Measurements from ENCODE around the gene SPRED3. TPM values are rescaled to one million over a fixed set of nuclear protein-coding genes. Genes with fewer than 3 reads are reported as not detected.

The SPRED3 gene
- total and polyA plus RNA-seq, 2 experiments from 2014 or later, result 2.3 to 4.0 TPM

DNA sequence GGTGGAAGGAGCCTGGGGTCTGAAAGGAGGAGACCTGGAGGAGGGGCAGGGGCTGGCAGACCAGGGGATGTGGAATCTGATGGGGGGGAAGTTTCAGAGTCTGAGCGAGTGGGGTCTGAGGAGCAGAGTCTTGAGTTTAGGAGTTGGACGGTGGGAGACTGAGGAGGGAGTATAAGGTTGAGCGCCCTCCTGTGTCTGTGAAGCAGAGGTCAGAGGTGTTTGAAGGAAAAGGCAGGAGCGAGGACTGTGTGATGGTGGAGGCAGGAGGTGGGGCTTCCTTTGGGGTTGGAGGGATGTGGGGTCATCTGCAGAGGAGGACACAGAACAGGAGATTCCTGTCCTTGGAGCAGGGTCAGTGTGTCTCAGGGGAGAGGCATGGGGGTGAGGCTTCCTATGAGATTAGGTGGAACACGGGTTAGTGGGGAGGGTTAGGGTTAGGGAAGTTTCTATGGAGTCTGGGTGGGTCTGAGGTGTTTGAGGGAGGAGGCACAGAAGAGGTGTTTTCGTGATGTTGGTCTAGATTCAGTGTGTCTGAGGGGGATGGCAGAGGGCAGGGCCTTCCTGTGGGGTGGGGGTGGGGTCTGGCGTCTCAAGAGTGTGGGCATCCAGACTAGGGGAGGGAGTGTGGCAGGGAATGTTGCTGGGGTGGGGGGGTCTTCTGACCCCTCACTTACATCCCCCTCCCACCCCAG lies 53.3 kb downstream of the SPRED3 start:
- no peaks in the 10 kb centered on the region for H3K9me3 ChIP-seq (ENCODE audit: low read depth)
- H2AFZ ChIP-seq, result no peak overlapping the region
- 51% methylated on average over 5 of the region's 7 CpGs for WGBS (ENCODE audit: low lambda C conversion rate, missing lambda C conversion rate)
- H3K4me3 ChIP-seq, result no peak overlapping the region
- H3K4me2 ChIP-seq, result no peak overlapping the region
- no peaks in the 10 kb centered on the region for H3K36me3 ChIP-seq (replicated peaks; ENCODE audit: insufficient read depth, low read depth)
- H3K9me2 ChIP-seq (replicated peaks; ENCODE audit: insufficient read depth), result no peaks in the 10 kb centered on the region
- TF ChIP-seq, protein P1, sequence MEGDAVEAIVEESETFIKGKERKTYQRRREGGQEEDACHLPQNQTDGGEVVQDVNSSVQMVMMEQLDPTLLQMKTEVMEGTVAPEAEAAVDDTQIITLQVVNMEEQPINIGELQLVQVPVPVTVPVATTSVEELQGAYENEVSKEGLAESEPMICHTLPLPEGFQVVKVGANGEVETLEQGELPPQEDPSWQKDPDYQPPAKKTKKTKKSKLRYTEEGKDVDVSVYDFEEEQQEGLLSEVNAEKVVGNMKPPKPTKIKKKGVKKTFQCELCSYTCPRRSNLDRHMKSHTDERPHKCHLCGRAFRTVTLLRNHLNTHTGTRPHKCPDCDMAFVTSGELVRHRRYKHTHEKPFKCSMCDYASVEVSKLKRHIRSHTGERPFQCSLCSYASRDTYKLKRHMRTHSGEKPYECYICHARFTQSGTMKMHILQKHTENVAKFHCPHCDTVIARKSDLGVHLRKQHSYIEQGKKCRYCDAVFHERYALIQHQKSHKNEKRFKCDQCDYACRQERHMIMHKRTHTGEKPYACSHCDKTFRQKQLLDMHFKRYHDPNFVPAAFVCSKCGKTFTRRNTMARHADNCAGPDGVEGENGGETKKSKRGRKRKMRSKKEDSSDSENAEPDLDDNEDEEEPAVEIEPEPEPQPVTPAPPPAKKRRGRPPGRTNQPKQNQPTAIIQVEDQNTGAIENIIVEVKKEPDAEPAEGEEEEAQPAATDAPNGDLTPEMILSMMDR (IDR thresholded peaks at IDR 0.05; ENCODE audit: poor library complexity), result no peak
- no peaks in the 10 kb centered on the region for H3K27me3 ChIP-seq
- H3K4me1 ChIP-seq (ENCODE audit: insufficient read depth), result no peaks in the 10 kb centered on the region
- H3K27ac ChIP-seq, result no peak overlapping the region
- H4K20me1 ChIP-seq (ENCODE audit: insufficient read depth, poor library complexity, severe bottlenecking), result no peaks in the 10 kb centered on the region
- H3K79me2 ChIP-seq, result no peaks in the 10 kb centered on the region
- DNase-seq (ENCODE audit: low spot score), result no peak

DNA sequence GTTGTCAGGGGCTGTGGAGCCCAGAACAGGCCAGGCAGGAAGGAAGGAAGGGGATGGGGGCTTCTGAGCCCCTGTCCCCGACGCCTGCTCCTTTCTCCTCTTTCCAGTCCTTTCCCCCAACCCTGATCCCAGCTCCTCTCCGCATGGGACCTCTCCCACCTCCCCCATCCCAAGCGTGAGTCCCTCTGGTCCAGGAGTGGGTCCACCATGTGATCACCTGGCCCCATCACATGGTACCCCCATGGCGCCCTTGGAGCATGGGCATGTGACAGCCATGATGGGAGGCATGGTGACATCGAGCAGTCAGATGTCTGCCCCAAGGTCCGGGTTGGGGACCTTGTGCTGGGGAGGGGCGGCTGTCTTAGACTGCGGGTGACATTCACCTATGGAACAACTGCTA lies 54.2 kb downstream of the SPRED3 start:
- H4K20me1 ChIP-seq (ENCODE audit: insufficient read depth, poor library complexity, severe bottlenecking), result no peaks in the 10 kb centered on the region
- no peaks in the 10 kb centered on the region for H3K4me1 ChIP-seq (ENCODE audit: insufficient read depth)
- H3K36me3 ChIP-seq (replicated peaks; ENCODE audit: insufficient read depth, low read depth), result no peaks in the 10 kb centered on the region
- H3K9me2 ChIP-seq (replicated peaks; ENCODE audit: insufficient read depth), result no peaks in the 10 kb centered on the region
- H3K4me3 ChIP-seq, result no peak overlapping the region
- no peak for TF ChIP-seq EZH2phosphoT487 (IDR thresholded peaks at IDR 0.05; ENCODE audit: low read depth, severe bottlenecking, unreplicated experiment)
- TF ChIP-seq, protein P1 (IDR thresholded peaks at IDR 0.05; ENCODE audit: poor library complexity), result no peak
- no peak for TF ChIP-seq EZH2 (IDR thresholded peaks at IDR 0.05; ENCODE audit: borderline replicate concordance)
- 94% methylated on average over 7 of the region's 9 CpGs for WGBS (ENCODE audit: low lambda C conversion rate, missing lambda C conversion rate)
- H2AFZ ChIP-seq, result no peak overlapping the region
- no peaks in the 10 kb centered on the region for H3K79me2 ChIP-seq
- H3K27me3 ChIP-seq, result no peaks in the 10 kb centered on the region
- no peak for DNase-seq (ENCODE audit: low spot score)
- no peak overlapping the region for H3K27ac ChIP-seq
- H3K4me2 ChIP-seq, result no peak overlapping the region
- no peaks in the 10 kb centered on the region for H3K9me3 ChIP-seq (ENCODE audit: low read depth)

DNA sequence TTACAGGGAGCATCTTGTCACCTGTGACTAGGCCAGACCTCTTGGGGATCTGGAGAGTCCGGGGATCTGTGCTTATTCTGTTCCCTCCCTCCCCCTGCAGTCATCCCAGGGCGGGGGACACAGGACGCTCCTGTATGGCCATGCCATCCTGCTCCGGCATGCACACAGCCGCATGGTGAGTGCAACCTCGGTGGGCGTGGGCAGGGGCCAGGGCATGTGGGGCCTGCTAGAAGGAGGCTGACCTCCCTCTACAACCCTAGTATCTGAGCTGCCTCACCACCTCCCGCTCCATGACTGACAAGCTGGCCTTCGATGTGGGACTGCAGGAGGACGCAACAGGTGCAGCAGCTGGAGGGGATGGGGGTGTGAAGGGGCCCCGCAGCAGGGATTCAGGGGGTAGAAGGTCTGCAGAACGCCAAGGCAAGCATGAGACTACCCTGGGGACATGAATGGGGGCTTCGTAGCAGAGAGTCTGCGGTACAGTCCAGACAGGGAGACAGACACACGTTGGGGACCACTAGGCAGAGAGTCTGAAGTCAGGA lies 55.0 kb downstream of the SPRED3 start:
- DNase-seq (ENCODE audit: low spot score), result no peak
- Histone ChIP-seq H3K27me3 (no peaks in the 10 kb centered on the region), H3K4me2 (no peak overlapping the region), H3K79me2 (no peaks in the 10 kb centered on the region), H3K9me2 (replicated peaks; ENCODE audit: insufficient read depth) (no peaks in the 10 kb centered on the region), H3K9me3 (ENCODE audit: low read depth) (no peaks in the 10 kb centered on the region), H2AFZ (no peak overlapping the region), H4K20me1 (ENCODE audit: insufficient read depth, poor library complexity, severe bottlenecking) (no peaks in the 10 kb centered on the region), H3K4me1 (ENCODE audit: insufficient read depth) (no peaks in the 10 kb centered on the region), H3K27ac (no peak overlapping the region), H3K4me3 (no peak overlapping the region), H3K36me3 (replicated peaks; ENCODE audit: insufficient read depth, low read depth) (no peaks in the 10 kb centered on the region)
- TF ChIP-seq EZH2phosphoT487 (IDR thresholded peaks at IDR 0.05; ENCODE audit: low read depth, severe bottlenecking, unreplicated experiment), result no peak
- 88% methylated on average over 15 of the region's 15 CpGs for WGBS (ENCODE audit: low lambda C conversion rate, missing lambda C conversion rate)

DNA sequence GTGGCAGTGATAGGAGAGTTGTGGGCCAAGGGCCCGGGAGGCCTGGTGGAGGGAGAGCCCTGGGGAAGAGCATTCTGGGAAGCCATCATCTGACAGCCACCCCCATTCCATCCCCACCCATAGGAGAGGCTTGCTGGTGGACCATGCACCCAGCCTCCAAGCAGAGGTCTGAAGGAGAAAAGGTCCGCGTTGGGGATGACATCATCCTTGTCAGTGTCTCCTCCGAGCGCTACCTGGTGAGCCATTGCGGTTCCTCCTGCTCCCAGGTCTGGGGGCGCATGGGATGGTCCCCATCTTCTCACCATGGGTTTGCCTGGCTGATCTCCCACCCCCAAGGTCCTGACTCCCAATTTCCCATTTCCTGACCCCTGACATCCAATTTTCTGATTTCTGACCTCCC lies 55.5 kb downstream of the SPRED3 start:
- no peak overlapping the region for H3K4me2 ChIP-seq
- no peak overlapping the region for H3K27ac ChIP-seq
- no peak overlapping the region for H3K4me3 ChIP-seq
- no peak for TF ChIP-seq EZH2 (IDR thresholded peaks at IDR 0.05; ENCODE audit: borderline replicate concordance)
- TF ChIP-seq, protein P1 (IDR thresholded peaks at IDR 0.05; ENCODE audit: poor library complexity), result no peak
- TF ChIP-seq EZH2phosphoT487 (IDR thresholded peaks at IDR 0.05; ENCODE audit: low read depth, severe bottlenecking, unreplicated experiment), result no peak
- H2AFZ ChIP-seq, result no peak overlapping the region
- H3K79me2 ChIP-seq, result no peaks in the 10 kb centered on the region
- WGBS (ENCODE audit: low lambda C conversion rate, missing lambda C conversion rate), result 96% methylated on average over 7 of the region's 7 CpGs
- no peak for DNase-seq (ENCODE audit: low spot score)
- no peaks in the 10 kb centered on the region for H3K27me3 ChIP-seq
- H4K20me1 ChIP-seq (ENCODE audit: insufficient read depth, poor library complexity, severe bottlenecking), result no peaks in the 10 kb centered on the region
- H3K4me1 ChIP-seq (ENCODE audit: insufficient read depth), result no peaks in the 10 kb centered on the region
- H3K36me3 ChIP-seq (replicated peaks; ENCODE audit: insufficient read depth, low read depth), result no peaks in the 10 kb centered on the region
- no peaks in the 10 kb centered on the region for H3K9me2 ChIP-seq (replicated peaks; ENCODE audit: insufficient read depth)
- H3K9me3 ChIP-seq (ENCODE audit: low read depth), result no peaks in the 10 kb centered on the region

Measured in hepatocyte (in vitro differentiated cells).